ENCODE results near the gene ATP13A3. TPM values are rescaled to one million over a fixed set of nuclear protein-coding genes. Genes with fewer than 3 reads are reported as not detected.
A peak's percentile ranks its signal among the peaks of the same experiment; 100 is the strongest.

Gene ATP13A3
- total and polyA plus RNA-seq, 9 of the 15 experiments (the other 6 are each of a cell fraction or from before 2014, with no cell fraction given): 16.6 to 135 (median 86.6) TPM

GRCh38 chr3:194355379-194355778 lies 131.4 kb downstream of the ATP13A3 start:
- FAIRE-seq: no peak

More at GRCh38 chr3:194355379-194355778, 131.4 kb downstream of the ATP13A3 start:
- Histone ChIP-seq H3K4me3 (no peak overlapping the region), H3K27ac (ENCODE audit: extremely low read depth, low read depth, low read length) (no peak overlapping the region), H3K4me1 (replicated peaks in 1 of 2; ENCODE audit: control insufficient read depth in 2 of 2, insufficient read depth in 2 of 2, low read length in 2 of 2) (peaks cover 0 to 8% of the 10 kb centered on the region in 2 experiments; a peak in 2 of 5 replicates), H3K27me3 (ENCODE audit: control insufficient read depth in 2 of 2, insufficient read depth in 2 of 2, low read length in 2 of 2) (peaks cover 45 to 46% of the 10 kb centered on the region in 2 experiments), H3K4me2 (ENCODE audit: insufficient read depth, low read length) (no peak overlapping the region), H3K9me1 (ENCODE audit: control insufficient read depth, insufficient read depth, low read length) (no peaks in the 10 kb centered on the region), H3K79me2 (ENCODE audit: control insufficient read depth, insufficient read depth, low read length) (no peaks in the 10 kb centered on the region), H4K20me1 (replicated peaks; ENCODE audit: control insufficient read depth, insufficient read depth, low read length) (peaks cover 3% of the 10 kb centered on the region; the same call in 1 of the 2 replicates), H3K9me3 (replicated peaks; ENCODE audit: control insufficient read depth, insufficient read depth, low read depth, low read length) (no peaks in the 10 kb centered on the region), H2AFZ (ENCODE audit: low read depth, low read length) (no peak overlapping the region), H3K9ac (ENCODE audit: insufficient read depth in 1 of 2, low read depth in 2 of 2, low read length in 2 of 2) (no peak overlapping the region), H3K36me3 (ENCODE audit: control insufficient read depth, insufficient read depth, low read length) (no peaks in the 10 kb centered on the region)
- no TSS peak for BruUV-seq (replicated peaks)
- in situ Hi-C loops (cut with MboI) (no loop called here), intact Hi-C loops (cut with micrococcal nuclease) (no loop called here)
- ATAC-seq: no peak
- POLR2A ChIA-PET: interaction anchor here (1.1 to 1.9 kb wide), 3 partner anchors 9 to 65 kb away, joined by 3 to 6 read pairs (median 3); no protein-coding TSS in a partner anchor
- CTCF ChIA-PET (ENCODE audit: low intra/inter-chr PET ratio): no interaction called here
- DNase-seq (ENCODE audit: extremely low read depth in 1 of 4, low spot score in 3 of 4): no peak
- 1% methylated on average over 7 of the region's 7 CpGs for whole genome bisulfite sequencing (ENCODE audit: insufficient coverage, low coverage, missing lambda C conversion rate)
- TF ChIP-seq GABPA (tag; conservative IDR thresholded peaks at IDR 0.05; ENCODE audit: low read depth) (0 out of 2 replicates have a peak, but pooled peaks have one; percentile 29), ZNF696 (CRISPR knock-in tag; conservative IDR thresholded peaks at IDR 0.05) (no peak), CUX1 (CRISPR knock-in tag; IDR thresholded peaks at IDR 0.05) (no peak)
